CD4-positive, alpha-beta T cell treated with Interleukin-6 for 4 hours (primary cell): Measurements from ENCODE around the gene OR6N2.

Source experiments
- DNase-seq: peaks from one replicate; pipeline ENCODE4 v3.0.0-alpha.2; 2020; ENCODE audit warnings: mixed read lengths

Gene OR6N2

GRCh38 chr1:158752155-158752712, 28.8 kb downstream of the OR6N2 start:
- no peak for DNase-seq

GRCh38 chr1:158735848-158736247, 45.2 kb downstream of the OR6N2 start:
- no peak for DNase-seq

GRCh38 chr1:158732524-158732923, 48.5 kb downstream of the OR6N2 start:
- no peak for DNase-seq

- no peak for DNase-seq
Observed at GRCh38 chr1:158731707-158732106, 49.3 kb downstream of the OR6N2 start.

GRCh38 chr1:158730453-158730852, 50.6 kb downstream of the OR6N2 start:
- DNase-seq, result no peak

DNA sequence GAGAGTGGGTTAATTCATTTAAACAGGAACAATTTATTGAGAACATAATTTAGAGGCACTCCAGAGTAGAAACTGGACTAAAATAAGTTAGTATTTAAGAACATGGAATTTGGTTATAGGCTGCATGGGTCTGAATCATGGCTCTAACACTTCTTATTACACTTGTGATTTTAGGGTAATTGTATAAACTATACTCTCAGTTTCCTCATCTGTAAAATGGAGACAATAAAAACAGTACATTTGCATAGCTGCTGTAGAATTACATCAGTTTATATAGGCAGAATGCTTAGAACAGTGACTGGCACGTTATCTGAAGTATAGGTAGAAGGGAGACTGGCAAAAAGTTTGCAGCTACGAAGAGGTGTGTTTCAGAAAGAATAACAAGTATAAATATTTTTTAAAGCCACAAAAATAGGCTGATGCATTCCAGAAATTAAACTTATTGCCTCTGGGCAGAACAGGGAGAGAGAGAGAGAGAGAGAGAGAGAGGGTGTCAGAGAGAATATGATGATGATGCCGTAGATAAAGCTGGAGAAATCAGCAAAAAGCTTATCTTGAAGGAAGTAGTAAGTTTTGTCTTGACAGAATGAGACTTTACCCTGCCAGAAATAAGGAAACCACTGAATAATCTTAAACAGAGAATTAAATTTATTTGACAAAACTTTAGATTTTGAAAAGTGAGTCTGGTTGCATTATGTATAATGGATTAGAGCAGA, 52.3 kb downstream of the OR6N2 start:
- no peak for DNase-seq

- DNase-seq, result no peak
Observed at GRCh38 chr1:158724442-158724841, 56.6 kb downstream of the OR6N2 start.
